SK-N-SH (cell line): Measurements from ENCODE around the gene CHD5. TPM values are rescaled to one million over a fixed set of nuclear protein-coding genes. Genes with fewer than 3 reads are reported as not detected.

Experiments
- CTCF ChIA-PET: fragments of 300-600, 350-600 bp; formaldehyde crosslinking; extraction: SDS; loops from one replicate; lab custom pipeline; 2021; lab: Yijun Ruan, JAX
- POLR2A ChIA-PET: fragments of 350-600 bp; sonication (Branson Sonifier 250); formaldehyde crosslinking; extraction: SDS; loops from one replicate; lab custom pipeline; 2020; ENCODE audit warnings: antibody characterized with exemption, inconsistent platforms; lab: Yijun Ruan, JAX
- DNase-seq: peaks from one replicate; pipeline ENCODE4 v3.0.0; 2012
- H2AFZ ChIP-seq: fragments of 200-600 bp; sonication (generic); 2 replicates; pipeline ENCODE4 v1.8.1; 2016; ENCODE audit warnings: antibody characterized with exemption, mild to moderate bottlenecking, low read depth
- H3F3A ChIP-seq: fragments of 200-600 bp; sonication (generic); replicated peaks from 2 replicates; pipeline ENCODE3; 2016; ENCODE audit warnings: antibody characterized with exemption, mild to moderate bottlenecking; ENCODE audit not compliant: insufficient read depth
- H3K27ac ChIP-seq, 2 experiments: fragments of 200-500 bp in 1 of 2; fragments of 200-600 bp in 1 of 2; sonication (Bioruptor generic) in 1 of 2; sonication (generic), shearing (Covaris generic) in 1 of 2; 2 replicates each; pipeline versions ENCODE4 v1.5.1 to v1.6.1; 2014 to 2016; ENCODE audit warnings: low read depth in 2 of 2, inconsistent platforms in 1 of 2, low read length in 1 of 2, mild to moderate bottlenecking in 1 of 2, mixed read lengths in 1 of 2
- H3K27me3 ChIP-seq: fragments of 200-600 bp; sonication (generic), shearing (Covaris generic); 2 replicates; pipeline ENCODE4 v1.6.1; 2016; ENCODE audit warnings: mixed run types; ENCODE audit not compliant: insufficient read depth
- H3K36me3 ChIP-seq, 2 experiments: fragments of 200-500 bp in 1 of 2; fragments of 200-600 bp in 1 of 2; sonication (Bioruptor generic) in 1 of 2; sonication (generic) in 1 of 2; replicated peaks in 1 of 2; 2 replicates each; pipeline versions ENCODE3 to v1.5.1; 2014 to 2016; ENCODE audit warnings: low read length in 1 of 2, mild to moderate bottlenecking in 1 of 2; ENCODE audit not compliant: insufficient read depth in 2 of 2, control insufficient read depth in 1 of 2
- H3K4me1 ChIP-seq, 2 experiments: fragments of 200-500 bp in 1 of 2; fragments of 200-600 bp in 1 of 2; sonication (Bioruptor generic) in 1 of 2; sonication (generic), shearing (Covaris generic) in 1 of 2; 2 replicates each; pipeline versions ENCODE4 v1.5.1 to v1.6.1; 2014 to 2016; ENCODE audit warnings: low read depth in 1 of 2, low read length in 1 of 2, mixed run types in 1 of 2; ENCODE audit not compliant: insufficient read depth in 2 of 2, control insufficient read depth in 1 of 2
- H3K4me2 ChIP-seq: fragments of 200-600 bp; sonication (generic), shearing (Covaris generic); 2 replicates; pipeline ENCODE4 v1.6.1; 2017; ENCODE audit warnings: mixed run types
- H3K4me3 ChIP-seq, 2 experiments: fragments of 200-500 bp in 1 of 2; fragments of 200-600 bp in 1 of 2; sonication (Bioruptor generic) in 1 of 2; sonication (generic), shearing (Covaris generic) in 1 of 2; 2 replicates each; pipeline versions ENCODE4 v1.5.1 to v1.8.1; 2014 to 2016; ENCODE audit warnings: low read depth in 2 of 2, inconsistent platforms in 1 of 2, low read length in 1 of 2, mild to moderate bottlenecking in 1 of 2, mixed read lengths in 1 of 2, moderate library complexity in 1 of 2
- H3K79me2 ChIP-seq: fragments of 200-600 bp; sonication (generic); 2 replicates; pipeline ENCODE4 v1.8.1; 2017; ENCODE audit warnings: mild to moderate bottlenecking; ENCODE audit not compliant: insufficient read depth
- H3K9ac ChIP-seq: fragments of 200-600 bp; sonication (generic); 2 replicates; pipeline ENCODE4 v1.6.1; 2017; ENCODE audit warnings: mixed run types
- H3K9me2 ChIP-seq: fragments of 200-600 bp; sonication (generic); 2 replicates; pipeline ENCODE4 v1.6.1; 2017; ENCODE audit warnings: mixed run types
- H3K9me3 ChIP-seq: fragments of 200-600 bp; sonication (generic); 2 replicates; pipeline ENCODE4 v1.6.1; 2017; ENCODE audit warnings: mixed run types, mild to moderate bottlenecking, moderate library complexity
- H4K20me1 ChIP-seq: fragments of 200-600 bp; sonication (generic); 2 replicates; pipeline ENCODE4 v1.6.1; 2017; ENCODE audit warnings: mild to moderate bottlenecking, mixed run types; ENCODE audit not compliant: insufficient read depth
- EP300 ChIP-seq, 2 experiments: IDR thresholded peaks; 2 replicates each; pipeline versions ENCODE4 v1.4.0 to v1.6.1; 2012; ENCODE audit warnings: borderline replicate concordance in 1 of 2, low read depth in 1 of 2, low read length in 1 of 2
- FOSL2 ChIP-seq: IDR thresholded peaks from 2 replicates; pipeline ENCODE4 v1.4.0; 2012; ENCODE audit warnings: low read depth, mild to moderate bottlenecking, moderate library complexity, borderline replicate concordance
- GABPA ChIP-seq: IDR thresholded peaks from 2 replicates; pipeline ENCODE4 v1.4.0; 2012; ENCODE audit warnings: low read depth, mild to moderate bottlenecking
- IRF3 ChIP-seq: fragments of 150-350 bp; IDR thresholded peaks from 2 replicates; pipeline ENCODE4 v1.6.1; 2016; ENCODE audit warnings: mild to moderate bottlenecking, low read depth, low read length
- MEF2A ChIP-seq: IDR thresholded peaks from 2 replicates; pipeline ENCODE4 v1.4.0; 2012; ENCODE audit warnings: low read depth, borderline replicate concordance
- MXI1 ChIP-seq: IDR thresholded peaks from 2 replicates; pipeline ENCODE4 v1.6.1; 2012; ENCODE audit warnings: mild to moderate bottlenecking, low read depth, low read length, improper control_type of control experiment
- POLR2AphosphoS5 ChIP-seq: IDR thresholded peaks from 2 replicates; pipeline ENCODE4 v1.6.1; 2012; ENCODE audit warnings: low read depth, low read length
- REST ChIP-seq: IDR thresholded peaks from 2 replicates; pipeline ENCODE4 v1.6.1; 2012; ENCODE audit warnings: mild to moderate bottlenecking, low read depth, low read length, moderate library complexity
- SIN3A ChIP-seq: IDR thresholded peaks from 2 replicates; pipeline ENCODE4 v1.6.1; 2012; ENCODE audit warnings: low read depth, mild to moderate bottlenecking, low read length, moderate library complexity, borderline replicate concordance
- SMC3 ChIP-seq: IDR thresholded peaks from 2 replicates; pipeline ENCODE4 v1.6.1; 2012; ENCODE audit warnings: low read depth, low read length, improper control_type of control experiment
- TAF1 ChIP-seq: IDR thresholded peaks from 2 replicates; pipeline ENCODE4 v1.6.1; 2012; ENCODE audit warnings: low read depth, mild to moderate bottlenecking, low read length, moderate library complexity, borderline replicate concordance
- TCF12 ChIP-seq: IDR thresholded peaks from 2 replicates; pipeline ENCODE4 v1.4.0; 2012
- USF1 ChIP-seq: IDR thresholded peaks from 2 replicates; pipeline ENCODE4 v1.4.0; 2012; ENCODE audit warnings: low read depth, borderline replicate concordance
- YY1 ChIP-seq: IDR thresholded peaks from 2 replicates; pipeline ENCODE4 v1.4.0; 2012; ENCODE audit warnings: low read depth, mild to moderate bottlenecking
- ZBTB33 ChIP-seq: IDR thresholded peaks from 2 replicates; pipeline ENCODE4 v1.4.0; 2012; ENCODE audit warnings: low read depth, borderline replicate concordance
- WGBS: methylation state at CpG from one replicate; pipeline ENCODE4 v1.1.6; 2017; ENCODE audit warnings: low lambda C conversion rate; 5-methylcytosine and 5-hydroxymethylcytosine counted together
- polyA plus RNA-seq, 3 experiments: library from polyadenylated mRNA; depleted of rRNA; stranded (reverse); fragments of >200 nt; gene quantifications; 2 replicates each; pipeline ENCODE4 v1.2.3, GENCODE V29; 2012

CHD5 gene
- polyA plus RNA-seq, 1 of the 3 experiments (the other 2 are of a cell fraction): 0.26 TPM

GRCh38 chr1:6127587-6128163 lies 52.4 kb downstream of the CHD5 start:
- 79% methylated on average over 18 of the region's 41 CpGs for WGBS
- no peaks in the 10 kb centered on the region for H3K36me3 ChIP-seq
- no peaks in the 10 kb centered on the region for H3K27me3 ChIP-seq
- H3K9me3 ChIP-seq: 0 out of 2 replicates have a peak, but pooled peaks cover 5% of the 10 kb centered on the region
- H4K20me1 ChIP-seq: no peaks in the 10 kb centered on the region
- TF ChIP-seq GABPA (no peak), ZBTB33 (no peak), USF1 (no peak), EP300 (IDR thresholded peaks at IDR 0.05; ENCODE audit: borderline replicate concordance in 1 of 2, low read depth in 1 of 2, low read length in 1 of 2) (no peak), SIN3A (no peak), FOSL2 (no peak), SMC3 (no peak), YY1 (no peak), MXI1 (no peak), TCF12 (no peak), MEF2A (no peak), REST (no peak), IRF3 (no peak), POLR2AphosphoS5 (no peak), TAF1 (no peak)
- DNase-seq: peak; percentile 76
- no peaks in the 10 kb centered on the region for H3K4me1 ChIP-seq
- H3K27ac ChIP-seq: no peak overlapping the region
- H2AFZ ChIP-seq: no peak overlapping the region
- ChIA-PET CTCF (no interaction called here), POLR2A (no interaction called here)
- H3F3A ChIP-seq: no peaks in the 10 kb centered on the region
- H3K9me2 ChIP-seq: no peaks in the 10 kb centered on the region
- H3K4me3 ChIP-seq: no peak overlapping the region
- no peak overlapping the region for H3K9ac ChIP-seq
- no peak overlapping the region for H3K4me2 ChIP-seq
- H3K79me2 ChIP-seq: no peaks in the 10 kb centered on the region
